ENCODE measurements around the gene SLC25A51.

DNA sequence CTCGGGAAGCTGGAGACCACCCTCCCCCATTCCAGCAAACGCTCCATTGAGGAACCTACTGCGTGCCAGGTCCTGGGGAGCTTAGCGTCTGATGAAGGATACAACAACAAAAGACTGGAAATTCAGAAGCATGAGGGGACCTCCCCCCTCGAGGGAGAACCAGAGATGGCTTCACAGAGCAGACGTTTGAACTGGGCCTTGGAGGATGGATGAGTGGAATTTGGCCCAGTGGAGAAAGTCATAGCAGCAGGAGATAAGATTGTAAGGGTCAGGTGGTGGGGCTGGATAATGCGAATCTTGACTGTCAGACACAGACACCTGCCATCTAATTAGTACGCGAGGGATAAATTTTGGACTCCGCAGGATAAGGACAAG lies 1.2 kb upstream of the SLC25A51 start:
- TF ChIP-seq GABPA (IDR thresholded peaks at IDR 0.05 in 1 of 2, conservative IDR thresholded peaks at IDR 0.05 in 1 of 2) (no peak), NR2F2 (IDR thresholded peaks at IDR 0.05) (no peak)
- TF ChIP-seq, protein P1, sequence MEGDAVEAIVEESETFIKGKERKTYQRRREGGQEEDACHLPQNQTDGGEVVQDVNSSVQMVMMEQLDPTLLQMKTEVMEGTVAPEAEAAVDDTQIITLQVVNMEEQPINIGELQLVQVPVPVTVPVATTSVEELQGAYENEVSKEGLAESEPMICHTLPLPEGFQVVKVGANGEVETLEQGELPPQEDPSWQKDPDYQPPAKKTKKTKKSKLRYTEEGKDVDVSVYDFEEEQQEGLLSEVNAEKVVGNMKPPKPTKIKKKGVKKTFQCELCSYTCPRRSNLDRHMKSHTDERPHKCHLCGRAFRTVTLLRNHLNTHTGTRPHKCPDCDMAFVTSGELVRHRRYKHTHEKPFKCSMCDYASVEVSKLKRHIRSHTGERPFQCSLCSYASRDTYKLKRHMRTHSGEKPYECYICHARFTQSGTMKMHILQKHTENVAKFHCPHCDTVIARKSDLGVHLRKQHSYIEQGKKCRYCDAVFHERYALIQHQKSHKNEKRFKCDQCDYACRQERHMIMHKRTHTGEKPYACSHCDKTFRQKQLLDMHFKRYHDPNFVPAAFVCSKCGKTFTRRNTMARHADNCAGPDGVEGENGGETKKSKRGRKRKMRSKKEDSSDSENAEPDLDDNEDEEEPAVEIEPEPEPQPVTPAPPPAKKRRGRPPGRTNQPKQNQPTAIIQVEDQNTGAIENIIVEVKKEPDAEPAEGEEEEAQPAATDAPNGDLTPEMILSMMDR (IDR thresholded peaks at IDR 0.05; ENCODE audit: low read depth, low read length, missing input control) = no peak
- TF ChIP-seq, protein P2, sequence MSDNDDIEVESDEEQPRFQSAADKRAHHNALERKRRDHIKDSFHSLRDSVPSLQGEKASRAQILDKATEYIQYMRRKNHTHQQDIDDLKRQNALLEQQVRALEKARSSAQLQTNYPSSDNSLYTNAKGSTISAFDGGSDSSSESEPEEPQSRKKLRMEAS (IDR thresholded peaks at IDR 0.05) = no peak
